HepG2 (cell line): ENCODE results near the gene DCAF7. TPM values are rescaled to one million over a fixed set of nuclear protein-coding genes. Genes with fewer than 3 reads are reported as not detected.

Experiments used
- CAMTA2 ChIP-seq: sonication (generic); formaldehyde crosslinking; IDR thresholded peaks from 2 replicates; pipeline ENCODE4 v1.4.0; 2020; ENCODE audit warnings: mild to moderate bottlenecking, missing genetic modification reagents, borderline replicate concordance
- CHD2 ChIP-seq: IDR thresholded peaks from 2 replicates; pipeline ENCODE4 v1.6.1; 2011; ENCODE audit warnings: low read depth, low read length, improper control_type of control experiment
- ESRRA ChIP-seq: sonication (generic); formaldehyde crosslinking; IDR thresholded peaks from 2 replicates; pipeline ENCODE4 v1.5.1; 2020; ENCODE audit warnings: mild to moderate bottlenecking, low read depth, missing genetic modification reagents
- HOXA3 ChIP-seq: sonication (generic); formaldehyde crosslinking; IDR thresholded peaks from 2 replicates; pipeline ENCODE4 v1.5.0; 2020; ENCODE audit warnings: missing genetic modification reagents
- IKZF4 ChIP-seq: sonication (generic); formaldehyde crosslinking; IDR thresholded peaks from 2 replicates; pipeline ENCODE4 v1.5.1; 2020; ENCODE audit warnings: borderline replicate concordance, mild to moderate bottlenecking, low read depth, missing genetic modification reagents; ENCODE audit errors: not compliant biosample characterization
- JUND ChIP-seq: sonication (generic); formaldehyde crosslinking; IDR thresholded peaks from 2 replicates; pipeline ENCODE4 v1.8.0; 2022; ENCODE audit warnings: mild to moderate bottlenecking, missing genetic modification reagents
- KDM5B ChIP-seq: sonication (generic); formaldehyde crosslinking; IDR thresholded peaks from 2 replicates; pipeline ENCODE4 v1.4.0; 2020; ENCODE audit warnings: missing genetic modification reagents, mild to moderate bottlenecking, borderline replicate concordance
- KLF9 ChIP-seq: IDR thresholded peaks from 2 replicates; pipeline ENCODE4 v1.6.1; 2016; ENCODE audit warnings: low read depth
- MTF1 ChIP-seq: sonication (generic); formaldehyde crosslinking; IDR thresholded peaks from 2 replicates; pipeline ENCODE4 v1.5.0; 2020; ENCODE audit warnings: missing genetic modification reagents
- NR2F2 ChIP-seq: IDR thresholded peaks from 2 replicates; pipeline ENCODE4 v1.6.1; 2012; ENCODE audit warnings: low read depth, inconsistent platforms, borderline replicate concordance
- NRL ChIP-seq: sonication (generic); formaldehyde crosslinking; IDR thresholded peaks from 2 replicates; pipeline ENCODE4 v1.5.0; 2020; ENCODE audit warnings: missing genetic modification reagents, mild to moderate bottlenecking, moderate library complexity, borderline replicate concordance
- PRPF4 ChIP-seq: fragments of 200-400 bp; formaldehyde crosslinking; IDR thresholded peaks from 2 replicates; pipeline ENCODE4 v1.6.1; 2016; ENCODE audit warnings: low read length, low read depth; ENCODE audit not compliant: poor library complexity, severe bottlenecking
- RCOR2 ChIP-seq: IDR thresholded peaks from 2 replicates; pipeline ENCODE4 v1.6.1; 2016; ENCODE audit warnings: missing biosample characterization, missing genetic modification reagents
- RFX1 ChIP-seq: fragments of 450-650 bp; IDR thresholded peaks from 2 replicates; pipeline ENCODE4 v1.6.1; 2017
- SMAD1 ChIP-seq: sonication (generic); formaldehyde crosslinking; IDR thresholded peaks from 2 replicates; pipeline ENCODE4 v1.4.0; 2020; ENCODE audit warnings: missing genetic modification reagents, low read depth, mild to moderate bottlenecking, borderline replicate concordance
- SMAD3 ChIP-seq: sonication (generic); formaldehyde crosslinking; IDR thresholded peaks from 2 replicates; pipeline ENCODE4 v1.4.0; 2020; ENCODE audit warnings: missing genetic modification reagents
- ZFP36L1 ChIP-seq: sonication (generic); formaldehyde crosslinking; IDR thresholded peaks from 2 replicates; pipeline ENCODE4 v1.8.0; 2022; ENCODE audit warnings: mild to moderate bottlenecking, missing genetic modification reagents, moderate library complexity
- ZNF354B ChIP-seq: sonication (generic); formaldehyde crosslinking; IDR thresholded peaks from 2 replicates; pipeline ENCODE4 v1.8.0; 2022; ENCODE audit warnings: mild to moderate bottlenecking, missing genetic modification reagents
- ZNF552 ChIP-seq: sonication (generic); formaldehyde crosslinking; IDR thresholded peaks from 2 replicates; pipeline ENCODE4 v1.9.0; 2022; ENCODE audit warnings: missing genetic modification reagents, mild to moderate bottlenecking, borderline replicate concordance
- ZNF619 ChIP-seq: sonication (generic); formaldehyde crosslinking; IDR thresholded peaks from 2 replicates; pipeline ENCODE4 v1.4.0; 2020; ENCODE audit warnings: mild to moderate bottlenecking, missing genetic modification reagents
- ZNF766 ChIP-seq: sonication (generic); formaldehyde crosslinking; IDR thresholded peaks from 2 replicates; pipeline ENCODE4 v1.5.0; 2020; ENCODE audit warnings: missing genetic modification reagents, borderline replicate concordance
- ZNF839 ChIP-seq: sonication (generic); formaldehyde crosslinking; IDR thresholded peaks from 2 replicates; pipeline ENCODE4 v1.4.0; 2020; ENCODE audit warnings: missing genetic modification reagents, mild to moderate bottlenecking, borderline replicate concordance
- polyA plus RNA-seq, 8 experiments: library from polyadenylated mRNA; depleted of rRNA in 3 of 8; stranded (reverse) in 7 of 8; unstranded in 1 of 8; fragments of >200 nt; fragmentation: Illumina TruSeq in 4 of 8; extraction: Trizol in 4 of 8; gene quantifications; 2 replicates each; pipeline versions ENCODE4 v1.2.1 to v1.2.3, GENCODE V29; 2011 to 2016; ENCODE audit warnings: low read depth in 4 of 8, missing spikeins in 1 of 8, mixed read lengths in 1 of 8; ENCODE audit not compliant: insufficient read depth in 1 of 8
- total RNA-seq, 5 experiments: library from RNA; depleted of rRNA; stranded (reverse); fragments of >200 nt; fragmentation: Illumina TruSeq; extraction: Trizol; gene quantifications; 2 replicates each; pipeline ENCODE4 v1.2.3, GENCODE V29; 2016; ENCODE audit warnings: low read depth in 1 of 5
- TF ChIP-seq, protein P1 (sequence below): sonication (generic); formaldehyde crosslinking; IDR thresholded peaks from 2 replicates; pipeline ENCODE4 v1.4.0; 2020; ENCODE audit warnings: mild to moderate bottlenecking, missing genetic modification reagents
- TF ChIP-seq, protein P2 (sequence below): IDR thresholded peaks from 2 replicates; pipeline ENCODE4 v1.6.1; 2018; ENCODE audit warnings: missing genetic modification reagents, mild to moderate bottlenecking, missing compliant biosample characterization
- TF ChIP-seq, protein P3 (sequence below): sonication (generic); formaldehyde crosslinking; IDR thresholded peaks from 2 replicates; pipeline ENCODE4 v1.5.0; 2020; ENCODE audit warnings: missing genetic modification reagents, mild to moderate bottlenecking, borderline replicate concordance

The DCAF7 gene
- total and polyA plus RNA-seq, 2 of the 13 experiments (the other 11 are each of a cell fraction or from before 2014, with no cell fraction given), result 55.2 to 73.4 TPM

- TF ChIP-seq KLF9 (CRISPR knock-in tag) (peak; percentile 10; the same call in 1 of the 2 replicates), RFX1 (peak; percentile 70), IKZF4 (CRISPR knock-in tag) (no peak), RCOR2 (CRISPR knock-in tag) (peak; percentile 78), SMAD1 (CRISPR knock-in tag) (peak; percentile 96; the same call in 1 of the 2 replicates), ZNF552 (no peak), NRL (0 out of 2 replicates have a peak, but pooled peaks have one; percentile 39), CHD2 (0 out of 2 replicates have a peak, but pooled peaks have one; percentile 58), MTF1 (CRISPR knock-in tag) (no peak), ZNF354B (CRISPR knock-in tag) (no peak), KDM5B (peak; percentile 19; the same call in 1 of the 2 replicates), ESRRA (CRISPR knock-in tag) (0 out of 2 replicates have a peak, but pooled peaks have one; percentile 62), ZNF766 (peak; percentile 82; the same call in 1 of the 2 replicates), ZFP36L1 (CRISPR knock-in tag) (peak; percentile 90), ZNF839 (CRISPR knock-in tag) (no peak), HOXA3 (CRISPR knock-in tag) (peak; percentile 84), JUND (no peak), ZNF619 (CRISPR knock-in tag) (0 out of 2 replicates have a peak, but pooled peaks have one; percentile 72), SMAD3 (CRISPR knock-in tag) (peak; percentile 94; the same call in 1 of the 2 replicates), CAMTA2 (CRISPR knock-in tag) (no peak), PRPF4 (peak; percentile 52), NR2F2 (peak; percentile 46; the same call in 1 of the 2 replicates)
- TF ChIP-seq, protein P1, sequence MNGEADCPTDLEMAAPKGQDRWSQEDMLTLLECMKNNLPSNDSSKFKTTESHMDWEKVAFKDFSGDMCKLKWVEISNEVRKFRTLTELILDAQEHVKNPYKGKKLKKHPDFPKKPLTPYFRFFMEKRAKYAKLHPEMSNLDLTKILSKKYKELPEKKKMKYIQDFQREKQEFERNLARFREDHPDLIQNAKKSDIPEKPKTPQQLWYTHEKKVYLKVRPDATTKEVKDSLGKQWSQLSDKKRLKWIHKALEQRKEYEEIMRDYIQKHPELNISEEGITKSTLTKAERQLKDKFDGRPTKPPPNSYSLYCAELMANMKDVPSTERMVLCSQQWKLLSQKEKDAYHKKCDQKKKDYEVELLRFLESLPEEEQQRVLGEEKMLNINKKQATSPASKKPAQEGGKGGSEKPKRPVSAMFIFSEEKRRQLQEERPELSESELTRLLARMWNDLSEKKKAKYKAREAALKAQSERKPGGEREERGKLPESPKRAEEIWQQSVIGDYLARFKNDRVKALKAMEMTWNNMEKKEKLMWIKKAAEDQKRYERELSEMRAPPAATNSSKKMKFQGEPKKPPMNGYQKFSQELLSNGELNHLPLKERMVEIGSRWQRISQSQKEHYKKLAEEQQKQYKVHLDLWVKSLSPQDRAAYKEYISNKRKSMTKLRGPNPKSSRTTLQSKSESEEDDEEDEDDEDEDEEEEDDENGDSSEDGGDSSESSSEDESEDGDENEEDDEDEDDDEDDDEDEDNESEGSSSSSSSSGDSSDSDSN (CRISPR knock-in tag), result peak; percentile 57
- TF ChIP-seq, protein P2, sequence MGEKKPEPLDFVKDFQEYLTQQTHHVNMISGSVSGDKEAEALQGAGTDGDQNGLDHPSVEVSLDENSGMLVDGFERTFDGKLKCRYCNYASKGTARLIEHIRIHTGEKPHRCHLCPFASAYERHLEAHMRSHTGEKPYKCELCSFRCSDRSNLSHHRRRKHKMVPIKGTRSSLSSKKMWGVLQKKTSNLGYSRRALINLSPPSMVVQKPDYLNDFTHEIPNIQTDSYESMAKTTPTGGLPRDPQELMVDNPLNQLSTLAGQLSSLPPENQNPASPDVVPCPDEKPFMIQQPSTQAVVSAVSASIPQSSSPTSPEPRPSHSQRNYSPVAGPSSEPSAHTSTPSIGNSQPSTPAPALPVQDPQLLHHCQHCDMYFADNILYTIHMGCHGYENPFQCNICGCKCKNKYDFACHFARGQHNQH, result peak; percentile 93
- TF ChIP-seq, protein P3, sequence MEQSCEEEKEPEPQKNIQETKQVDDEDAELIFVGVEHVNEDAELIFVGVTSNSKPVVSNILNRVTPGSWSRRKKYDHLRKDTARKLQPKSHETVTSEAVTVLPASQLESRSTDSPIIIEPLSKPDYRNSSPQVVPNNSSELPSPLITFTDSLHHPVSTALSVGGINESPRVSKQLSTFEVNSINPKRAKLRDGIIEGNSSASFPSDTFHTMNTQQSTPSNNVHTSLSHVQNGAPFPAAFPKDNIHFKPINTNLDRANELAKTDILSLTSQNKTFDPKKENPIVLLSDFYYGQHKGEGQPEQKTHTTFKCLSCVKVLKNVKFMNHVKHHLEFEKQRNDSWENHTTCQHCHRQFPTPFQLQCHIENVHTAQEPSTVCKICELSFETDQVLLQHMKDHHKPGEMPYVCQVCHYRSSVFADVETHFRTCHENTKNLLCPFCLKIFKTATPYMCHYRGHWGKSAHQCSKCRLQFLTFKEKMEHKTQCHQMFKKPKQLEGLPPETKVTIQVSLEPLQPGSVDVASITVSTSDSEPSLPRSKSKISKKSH, result peak; percentile 49; the same call in 1 of the 2 replicates
Observed at GRCh38 chr17:63519972-63520882, 30.1 kb upstream of the DCAF7 start (continued).
